Activated CD4-positive, alpha-beta T cell treated with anti-CD3 and anti-CD28 coated beads, Interleukin-2, amount 10 ng/mL, durations not matched to agents 7 days and 5 days (primary cell): Measurements from ENCODE around the gene PFKP. TPM values are rescaled to one million over a fixed set of nuclear protein-coding genes. Genes with fewer than 3 reads are reported as not detected.

Source experiments
- CTCF ChIA-PET: fragments of 350-600 bp; sonication (Branson Sonifier 250); formaldehyde crosslinking; loops from one replicate; lab custom pipeline; 2021; ENCODE audit warnings: antibody characterized with exemption; lab: Charles Lee
- POLR2A ChIA-PET: fragments of 350-600 bp; sonication (Branson Sonifier 250); formaldehyde crosslinking; loops from one replicate; lab custom pipeline; 2021; ENCODE audit warnings: antibody characterized with exemption; lab: Charles Lee
- DNase-seq: peaks from one replicate; pipeline ENCODE4 v3.0.0-alpha.2; 2020
- H3K27ac Mint-ChIP-seq: one replicate; pipeline ENCODE4 v1.8.0; 2021; ENCODE audit warnings: mild to moderate bottlenecking, moderate library complexity, mixed read lengths
- H3K27me3 Mint-ChIP-seq: one replicate; pipeline ENCODE4 v1.8.0; 2021; ENCODE audit warnings: mixed read lengths
- H3K36me3 Mint-ChIP-seq: one replicate; pipeline ENCODE4 v1.8.0; 2021; ENCODE audit warnings: low read depth, mixed read lengths
- H3K4me1 Mint-ChIP-seq: one replicate; pipeline ENCODE4 v1.8.0; 2021; ENCODE audit warnings: mixed read lengths
- H3K4me3 Mint-ChIP-seq: one replicate; pipeline ENCODE4 v1.8.0; 2021; ENCODE audit warnings: mild to moderate bottlenecking, moderate library complexity, mixed read lengths
- H3K9me3 Mint-ChIP-seq: one replicate; pipeline ENCODE4 v1.8.0; 2021; ENCODE audit warnings: mixed read lengths
- total RNA-seq, 2 experiments: library from RNA; stranded (reverse); gene quantifications; one replicate each; pipeline ENCODE4 v1.2.3, GENCODE V29; 2021

Gene PFKP
- total RNA-seq, 2 experiments from 2014 or later = 173 to 178 TPM

DNA sequence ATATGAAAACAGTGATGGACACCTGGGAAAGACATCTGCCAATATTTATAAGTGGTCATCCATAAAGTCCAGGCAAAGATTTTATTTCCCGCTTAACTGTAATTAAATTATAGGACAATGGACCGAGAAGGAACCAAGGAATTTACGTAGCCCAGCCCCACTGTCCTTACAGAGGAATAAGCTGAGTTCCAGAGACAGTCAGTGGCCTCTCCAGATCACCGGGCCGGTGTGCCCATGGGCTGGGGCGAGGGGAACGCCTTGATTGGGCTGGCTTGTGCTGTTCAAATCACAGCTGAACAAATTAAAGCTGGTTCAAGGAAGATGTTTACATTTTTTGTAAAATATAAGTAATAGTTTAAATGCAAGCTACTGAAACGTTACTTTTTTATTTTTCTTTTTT is 40.7 kb downstream of the PFKP start:
- Mint-ChIP-seq H3K9me3 (no peaks in the 10 kb centered on the region), H3K27ac (no peak overlapping the region), H3K27me3 (no peaks in the 10 kb centered on the region), H3K4me1 (no peaks in the 10 kb centered on the region), H3K36me3 (peaks cover 58% of the 10 kb centered on the region), H3K4me3 (no peak overlapping the region)
- no peak for DNase-seq
- ChIA-PET CTCF (no interaction called here), POLR2A (no interaction called here)

DNA sequence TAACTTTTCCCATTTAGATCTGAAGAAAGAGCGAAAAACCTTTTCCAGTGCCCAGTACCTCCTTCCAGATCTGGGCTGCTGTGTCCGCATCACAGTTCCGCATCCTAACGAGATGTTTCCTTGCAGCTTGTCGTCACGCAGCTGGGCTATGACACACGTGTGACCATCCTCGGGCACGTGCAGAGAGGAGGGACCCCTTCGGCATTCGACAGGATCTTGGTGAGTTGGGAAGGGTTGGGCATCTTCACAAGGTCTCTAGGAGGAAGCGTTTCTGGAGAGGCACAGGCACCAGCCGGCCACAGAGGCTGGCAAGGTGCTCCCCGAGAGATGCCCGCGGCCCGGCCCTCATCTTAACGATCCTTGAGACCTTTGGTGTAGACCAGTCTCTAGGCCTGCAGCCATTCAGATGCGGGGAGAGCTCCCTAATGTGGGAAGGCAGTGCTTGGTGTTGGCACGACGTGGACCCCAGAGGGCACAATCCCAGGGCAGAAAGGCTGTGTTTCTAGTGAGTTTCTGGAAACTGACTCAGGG is 41.3 kb downstream of the PFKP start:
- CTCF ChIA-PET = no interaction called here
- POLR2A ChIA-PET = no interaction called here
- H3K4me1 Mint-ChIP-seq = no peaks in the 10 kb centered on the region
- H3K27me3 Mint-ChIP-seq = no peaks in the 10 kb centered on the region
- H3K36me3 Mint-ChIP-seq = peaks cover 59% of the 10 kb centered on the region
- no peak overlapping the region for H3K4me3 Mint-ChIP-seq
- DNase-seq = no peak
- H3K27ac Mint-ChIP-seq = no peak overlapping the region
- no peaks in the 10 kb centered on the region for H3K9me3 Mint-ChIP-seq

DNA sequence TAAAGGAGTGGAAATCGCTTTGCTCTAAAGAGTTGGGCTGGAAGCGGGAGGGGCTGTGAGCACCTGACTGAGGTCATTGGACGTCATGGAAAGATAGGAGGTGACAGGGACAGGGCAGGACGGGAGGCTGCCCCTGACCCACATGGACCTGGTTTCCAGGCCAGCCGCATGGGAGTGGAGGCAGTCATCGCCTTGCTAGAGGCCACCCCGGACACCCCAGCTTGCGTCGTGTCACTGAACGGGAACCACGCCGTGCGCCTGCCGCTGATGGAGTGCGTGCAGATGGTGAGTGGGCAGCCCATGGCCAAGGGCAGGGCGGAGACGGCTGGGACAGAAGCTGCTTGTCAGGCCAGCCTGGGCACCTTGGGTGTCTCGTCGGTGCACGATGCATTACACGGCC is 41.8 kb downstream of the PFKP start:
- no peak overlapping the region for H3K4me3 Mint-ChIP-seq
- peaks cover 58% of the 10 kb centered on the region for H3K36me3 Mint-ChIP-seq
- no peaks in the 10 kb centered on the region for H3K9me3 Mint-ChIP-seq
- no peak for DNase-seq
- H3K4me1 Mint-ChIP-seq = no peaks in the 10 kb centered on the region
- H3K27me3 Mint-ChIP-seq = no peaks in the 10 kb centered on the region
- CTCF ChIA-PET = interaction anchor here (1.5 kb wide), 1 partner anchor 7 kb away, joined by 3 read pairs; no protein-coding TSS in a partner anchor
- POLR2A ChIA-PET = no interaction called here
- H3K27ac Mint-ChIP-seq = no peak overlapping the region

- H3K4me3 Mint-ChIP-seq = no peak overlapping the region
- H3K36me3 Mint-ChIP-seq = peaks cover 56% of the 10 kb centered on the region
- H3K27ac Mint-ChIP-seq = no peak overlapping the region
- H3K4me1 Mint-ChIP-seq = no peaks in the 10 kb centered on the region
- ChIA-PET CTCF (interaction anchor here (1.5 kb wide), 1 partner anchor 8 kb away, joined by 3 read pairs; no protein-coding TSS in a partner anchor), POLR2A (no interaction called here)
- H3K27me3 Mint-ChIP-seq = no peaks in the 10 kb centered on the region
- DNase-seq = no peak
- no peaks in the 10 kb centered on the region for H3K9me3 Mint-ChIP-seq
Measured at GRCh38 chr10:3109633-3110032, 42.3 kb downstream of the PFKP start.

GRCh38 chr10:3110782-3111620 is 43.7 kb downstream of the PFKP start:
- Mint-ChIP-seq H3K27ac (no peak overlapping the region), H3K36me3 (peaks cover 59% of the 10 kb centered on the region), H3K4me1 (no peaks in the 10 kb centered on the region), H3K27me3 (no peaks in the 10 kb centered on the region), H3K4me3 (no peak overlapping the region), H3K9me3 (no peaks in the 10 kb centered on the region)
- POLR2A ChIA-PET = no interaction called here
- CTCF ChIA-PET = no interaction called here
- no peak for DNase-seq

GRCh38 chr10:3111621-3112163 is 44.3 kb downstream of the PFKP start:
- Mint-ChIP-seq H3K4me1 (no peaks in the 10 kb centered on the region), H3K27me3 (no peaks in the 10 kb centered on the region), H3K9me3 (no peaks in the 10 kb centered on the region), H3K4me3 (no peak overlapping the region), H3K36me3 (peaks cover 66% of the 10 kb centered on the region), H3K27ac (no peak overlapping the region)
- CTCF ChIA-PET = no interaction called here
- no peak for DNase-seq
- POLR2A ChIA-PET = no interaction called here

- H3K27me3 Mint-ChIP-seq = no peaks in the 10 kb centered on the region
- POLR2A ChIA-PET = no interaction called here
- CTCF ChIA-PET = no interaction called here
- H3K4me1 Mint-ChIP-seq = no peaks in the 10 kb centered on the region
- H3K4me3 Mint-ChIP-seq = no peak overlapping the region
- no peaks in the 10 kb centered on the region for H3K9me3 Mint-ChIP-seq
- no peak overlapping the region for H3K27ac Mint-ChIP-seq
- H3K36me3 Mint-ChIP-seq = peaks cover 68% of the 10 kb centered on the region
- DNase-seq = no peak
Measured at GRCh38 chr10:3113343-3113720, 46.0 kb downstream of the PFKP start.

DNA sequence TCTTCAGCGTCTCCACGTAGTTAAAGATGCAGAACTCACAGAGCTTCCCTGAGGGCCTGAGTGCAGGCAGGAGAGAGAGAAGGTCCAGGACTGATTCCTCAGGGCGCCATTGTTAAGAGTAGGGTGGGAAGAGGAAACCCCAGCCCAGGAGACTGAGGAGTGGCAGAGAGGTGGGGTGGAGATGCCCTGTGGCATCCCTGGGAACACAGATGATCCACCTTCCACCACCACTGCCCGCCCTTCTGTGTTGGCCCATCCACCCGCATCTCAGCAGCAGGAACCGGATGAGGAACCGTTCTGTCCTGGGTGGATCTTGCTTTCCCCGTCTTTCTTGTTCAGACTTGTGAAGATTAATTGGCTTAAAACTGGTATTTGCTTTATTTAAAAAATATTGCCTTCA is 48.3 kb downstream of the PFKP start:
- POLR2A ChIA-PET = interaction anchor here (0.6 kb wide), 1 partner anchor 13 kb away, joined by 3 read pairs; no protein-coding TSS in a partner anchor
- DNase-seq = no peak
- H3K36me3 Mint-ChIP-seq = peaks cover 64% of the 10 kb centered on the region
- CTCF ChIA-PET = no interaction called here
- H3K4me1 Mint-ChIP-seq = no peaks in the 10 kb centered on the region
- no peak overlapping the region for H3K4me3 Mint-ChIP-seq
- no peaks in the 10 kb centered on the region for H3K27me3 Mint-ChIP-seq
- H3K9me3 Mint-ChIP-seq = no peaks in the 10 kb centered on the region
- H3K27ac Mint-ChIP-seq = no peak overlapping the region

DNA sequence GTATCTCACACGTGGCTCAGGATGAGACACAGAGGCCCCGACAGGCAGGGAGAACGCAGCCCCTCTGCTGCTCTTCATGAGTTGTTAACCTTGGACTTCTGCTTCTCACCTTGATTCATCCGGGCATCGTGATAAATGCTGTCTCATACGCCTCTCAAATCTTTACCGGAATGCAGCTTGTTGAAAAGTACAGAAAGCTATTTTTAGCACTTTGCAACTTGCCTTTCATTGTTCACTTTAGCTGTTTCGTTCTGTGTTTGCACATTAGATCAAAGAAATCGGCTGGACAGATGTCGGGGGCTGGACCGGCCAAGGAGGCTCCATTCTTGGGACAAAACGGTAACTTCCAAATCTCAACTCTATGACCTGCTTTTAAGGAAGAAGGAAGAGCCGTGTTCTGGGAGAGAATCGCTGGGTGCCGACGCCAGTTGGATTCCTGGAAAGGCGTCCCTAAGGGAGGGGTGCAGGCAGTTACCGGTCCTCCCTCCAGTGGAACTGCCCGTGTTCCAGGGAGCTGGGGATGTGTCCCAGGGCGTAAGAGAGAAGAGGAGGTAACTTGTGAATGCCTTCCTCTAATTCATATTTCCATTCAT is 49.3 kb downstream of the PFKP start:
- ChIA-PET POLR2A (no interaction called here), CTCF (interaction anchor here (0.9 kb wide), 1 partner anchor 11 kb away, joined by 3 read pairs; no protein-coding TSS in a partner anchor)
- no peak overlapping the region for H3K4me3 Mint-ChIP-seq
- H3K4me1 Mint-ChIP-seq = no peaks in the 10 kb centered on the region
- no peak overlapping the region for H3K27ac Mint-ChIP-seq
- H3K36me3 Mint-ChIP-seq = peaks cover 63% of the 10 kb centered on the region
- no peaks in the 10 kb centered on the region for H3K27me3 Mint-ChIP-seq
- DNase-seq = no peak
- no peaks in the 10 kb centered on the region for H3K9me3 Mint-ChIP-seq

- Mint-ChIP-seq H3K36me3 (peaks cover 70% of the 10 kb centered on the region), H3K4me1 (no peaks in the 10 kb centered on the region), H3K9me3 (no peaks in the 10 kb centered on the region), H3K27me3 (no peaks in the 10 kb centered on the region), H3K4me3 (no peak overlapping the region), H3K27ac (no peak overlapping the region)
- DNase-seq = no peak
- ChIA-PET CTCF (interaction anchor here (0.9 kb wide), 1 partner anchor 10 kb away, joined by 3 read pairs; no protein-coding TSS in a partner anchor), POLR2A (no interaction called here)
Measured at GRCh38 chr10:3117486-3117885, 50.1 kb downstream of the PFKP start.

DNA sequence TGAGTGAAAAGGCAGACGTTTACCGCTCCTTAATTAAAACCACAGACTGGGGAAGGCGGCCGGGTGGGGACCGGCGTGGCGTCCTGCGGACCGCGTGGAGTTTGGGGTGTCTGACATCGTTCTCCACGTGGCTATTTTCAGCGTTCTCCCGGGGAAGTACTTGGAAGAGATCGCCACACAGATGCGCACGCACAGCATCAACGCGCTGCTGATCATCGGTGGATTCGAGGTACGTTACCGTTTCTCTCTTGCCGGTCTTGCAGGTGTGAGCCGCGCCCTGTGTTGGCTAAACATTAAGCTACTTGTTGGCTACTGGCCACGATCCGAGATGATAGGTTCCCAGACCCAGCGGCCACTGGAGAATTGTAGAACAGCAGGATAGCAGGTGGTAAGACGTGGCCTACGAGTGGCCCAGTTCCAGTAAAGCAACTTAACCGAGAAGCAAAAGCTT is 51.3 kb downstream of the PFKP start:
- DNase-seq = no peak
- H3K9me3 Mint-ChIP-seq = no peaks in the 10 kb centered on the region
- no peaks in the 10 kb centered on the region for H3K4me1 Mint-ChIP-seq
- ChIA-PET POLR2A (no interaction called here), CTCF (no interaction called here)
- H3K36me3 Mint-ChIP-seq = peaks cover 68% of the 10 kb centered on the region
- no peak overlapping the region for H3K27ac Mint-ChIP-seq
- H3K4me3 Mint-ChIP-seq = no peak overlapping the region
- H3K27me3 Mint-ChIP-seq = no peaks in the 10 kb centered on the region

DNA sequence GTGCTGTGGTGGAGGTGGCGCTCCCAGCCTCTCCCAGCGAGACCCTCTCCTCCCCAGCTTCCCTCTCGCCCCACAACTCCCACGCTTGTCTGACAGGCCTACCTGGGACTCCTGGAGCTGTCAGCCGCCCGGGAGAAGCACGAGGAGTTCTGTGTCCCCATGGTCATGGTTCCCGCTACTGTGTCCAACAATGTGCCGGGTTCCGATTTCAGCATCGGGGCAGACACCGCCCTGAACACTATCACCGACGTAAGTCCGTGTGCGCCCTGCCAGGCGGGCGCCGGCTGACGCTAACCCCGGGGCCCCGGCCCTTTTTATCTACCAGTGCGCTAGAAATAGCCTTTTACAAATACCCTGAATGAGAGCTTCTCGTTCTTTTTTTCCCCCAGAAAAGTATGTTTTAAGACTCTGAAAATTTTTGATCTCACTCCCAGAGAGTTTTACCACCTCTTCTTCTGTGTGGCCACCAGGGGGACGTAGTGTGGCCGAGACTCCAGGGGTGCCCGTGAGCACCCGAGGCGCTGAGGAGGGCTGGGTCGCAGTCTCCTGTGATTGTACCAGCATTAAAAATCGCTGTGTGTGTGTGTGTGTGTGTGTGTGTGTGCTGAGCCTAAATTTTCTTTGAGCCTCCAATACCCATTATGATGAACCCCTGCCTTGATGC is 52.6 kb downstream of the PFKP start:
- no peak overlapping the region for H3K27ac Mint-ChIP-seq
- DNase-seq = no peak
- CTCF ChIA-PET = interaction anchor here (0.6 kb wide), 1 partner anchor 36 kb away, joined by 3 read pairs; no protein-coding TSS in a partner anchor
- H3K36me3 Mint-ChIP-seq = peaks cover 68% of the 10 kb centered on the region
- POLR2A ChIA-PET = no interaction called here
- no peaks in the 10 kb centered on the region for H3K27me3 Mint-ChIP-seq
- H3K4me3 Mint-ChIP-seq = no peak overlapping the region
- H3K4me1 Mint-ChIP-seq = no peaks in the 10 kb centered on the region
- no peaks in the 10 kb centered on the region for H3K9me3 Mint-ChIP-seq
